Esophagus muscularis mucosa (tissue), 4 donors: ENCODE measurements around the gene CCBE1. TPM values are rescaled to one million over a fixed set of nuclear protein-coding genes. Genes with fewer than 3 reads are reported as not detected.

ENCODE experiments used
- DNase-seq: peaks from one replicate; pipeline ENCODE4 v3.0.0-alpha.2; 2017; ENCODE audit errors: extremely low spot score
- H3K27ac ChIP-seq, 4 donors: fragments of 200-600 bp; sonication (generic); replicated peaks in 1 of 4; 1 replicate in 3 of 4; 2 replicates in 1 of 4; pipeline ENCODE4 v1.5.1; 2016 to 2019; ENCODE audit warnings: mild to moderate bottlenecking in 1 of 4
- H3K27me3 ChIP-seq, 4 donors: fragments of 200-600 bp; sonication (generic); one replicate each; pipeline versions ENCODE4 v1.5.1 to v1.6.0; 2016 to 2019
- H3K36me3 ChIP-seq, 4 donors: fragments of 200-600 bp; sonication (generic); one replicate each; pipeline ENCODE4 v1.5.1; 2016 to 2019
- H3K4me1 ChIP-seq, 4 donors: fragments of 200-600 bp; sonication (generic); one replicate each; pipeline ENCODE4 v1.5.1; 2016 to 2019
- H3K4me3 ChIP-seq, 4 donors: fragments of 200-600 bp; sonication (generic); 1 replicate in 2 of 4; 2 replicates in 2 of 4; pipeline ENCODE4 v1.5.1; 2016 to 2019; ENCODE audit warnings: mild to moderate bottlenecking in 4 of 4, moderate library complexity in 1 of 4
- H3K9me3 ChIP-seq, 4 donors: fragments of 200-600 bp; sonication (generic); 1 replicate in 3 of 4; 2 replicates in 1 of 4; pipeline ENCODE4 v1.5.1; 2016 to 2019
- CTCF ChIP-seq, 3 experiments: fragments of 200-600 bp in 2 of 3; fragments of 450-650 bp in 1 of 3; sonication (generic) in 2 of 3; IDR thresholded peaks; one replicate each; pipeline ENCODE4 v1.5.1; 2017 to 2019; ENCODE audit warnings: antibody characterized with exemption in 3 of 3, mild to moderate bottlenecking in 2 of 3, moderate library complexity in 1 of 3
- EP300 ChIP-seq: sonication (generic); formaldehyde crosslinking; IDR thresholded peaks from one replicate; pipeline ENCODE4 v1.6.1; 2017; ENCODE audit warnings: antibody characterized with exemption
- POLR2A ChIP-seq: fragments of 450-650 bp; IDR thresholded peaks from one replicate; pipeline ENCODE4 v1.6.1; 2017; ENCODE audit warnings: antibody characterized with exemption, moderate library complexity, mild to moderate bottlenecking, low read depth
- POLR2AphosphoS5 ChIP-seq, 2 donors: sonication (generic); formaldehyde crosslinking; IDR thresholded peaks; one replicate each; pipeline ENCODE4 v1.6.1; 2017; ENCODE audit warnings: antibody characterized with exemption in 2 of 2
- WGBS: methylation state at CpG from one replicate; pipeline ENCODE4 v1.1.5; 2018; 5-methylcytosine and 5-hydroxymethylcytosine counted together
- intact Hi-C: fragments of 100-400 bp; cut with DNase I; formaldehyde crosslinking; loops from one replicate; pipeline ENCODE4 v1.15.1; 2023
- total RNA-seq, 4 donors: library from RNA; depleted of rRNA; stranded (reverse); fragments of >200 nt; gene quantifications; one replicate each; pipeline versions ENCODE4 v1.1.0 to v1.2.1, GENCODE V29; 2016

The CCBE1 gene
- total RNA-seq, 4 donors from 2014 or later, result 1.6 to 11.1 (median 2.7) TPM

- Histone ChIP-seq H3K9me3 (no peaks in the 10 kb centered on the region), H3K36me3 (no peaks in the 10 kb centered on the region), H3K27ac (no peak overlapping the region), H3K4me1 (peaks cover 0 to 38% (median 16%) of the 10 kb centered on the region in 4 donors), H3K4me3 (no peak overlapping the region), H3K27me3 (no peaks in the 10 kb centered on the region)
- no peak for DNase-seq
- 87% methylated on average over 7 of the region's 7 CpGs for WGBS
- no peak for TF ChIP-seq EP300
- no peak for TF ChIP-seq POLR2A
- intact Hi-C loops, result no loop called here
Observed at GRCh38 chr18:59658941-59659340, 38.3 kb downstream of the CCBE1 start.

GRCh38 chr18:59657012-59657411 is 40.2 kb downstream of the CCBE1 start:
- no peaks in the 10 kb centered on the region for H3K9me3 ChIP-seq
- H3K4me1 ChIP-seq, result peaks cover 0 to 51% (median 30%) of the 10 kb centered on the region in 4 donors
- WGBS, result 92% methylated on average over 5 of the region's 5 CpGs
- no peaks in the 10 kb centered on the region for H3K36me3 ChIP-seq
- TF ChIP-seq POLR2A (no peak), POLR2AphosphoS5 (IDR thresholded peaks at IDR 0.05) (no peak), EP300 (no peak), CTCF (IDR thresholded peaks at IDR 0.05) (no peak)
- H3K27me3 ChIP-seq, result no peaks in the 10 kb centered on the region
- H3K4me3 ChIP-seq, result no peak overlapping the region
- no peak for DNase-seq
- intact Hi-C loops, result no loop called here
- H3K27ac ChIP-seq, result no peak overlapping the region

- Histone ChIP-seq H3K27me3 (no peaks in the 10 kb centered on the region), H3K27ac (no peak overlapping the region), H3K4me1 (peaks cover 0 to 50% (median 30%) of the 10 kb centered on the region in 4 donors), H3K4me3 (no peak overlapping the region), H3K9me3 (no peaks in the 10 kb centered on the region), H3K36me3 (no peaks in the 10 kb centered on the region)
- WGBS, result 88% methylated on average over 6 of the region's 6 CpGs
- intact Hi-C loops, result no loop called here
- no peak for TF ChIP-seq CTCF (IDR thresholded peaks at IDR 0.05)
- TF ChIP-seq POLR2A, result no peak
- TF ChIP-seq EP300, result no peak
- no peak for TF ChIP-seq POLR2AphosphoS5 (IDR thresholded peaks at IDR 0.05)
- no peak for DNase-seq
Observed at GRCh38 chr18:59656373-59656887, 40.8 kb downstream of the CCBE1 start.

GRCh38 chr18:59655676-59656075 is 41.5 kb downstream of the CCBE1 start:
- DNase-seq, result no peak
- H3K4me3 ChIP-seq, result no peak overlapping the region
- H3K36me3 ChIP-seq, result no peaks in the 10 kb centered on the region
- intact Hi-C loops, result no loop called here
- peaks cover 0 to 43% (median 28%) of the 10 kb centered on the region in 4 donors for H3K4me1 ChIP-seq
- peak overlapping the region in 2 of 4 donors; percentile 45 to 63 for H3K27ac ChIP-seq
- H3K27me3 ChIP-seq, result no peaks in the 10 kb centered on the region
- no peaks in the 10 kb centered on the region for H3K9me3 ChIP-seq
- WGBS, result 53% methylated on average over 1 of the region's 2 CpGs
- TF ChIP-seq POLR2A (no peak), EP300 (no peak), CTCF (IDR thresholded peaks at IDR 0.05) (no peak), POLR2AphosphoS5 (IDR thresholded peaks at IDR 0.05) (no peak)

- TF ChIP-seq EP300 (no peak), POLR2AphosphoS5 (IDR thresholded peaks at IDR 0.05) (no peak), CTCF (IDR thresholded peaks at IDR 0.05) (no peak), POLR2A (no peak)
- WGBS, result 97% methylated on average over 5 of the region's 5 CpGs
- H3K27me3 ChIP-seq, result no peaks in the 10 kb centered on the region
- intact Hi-C loops, result no loop called here
- peaks cover 0 to 35% (median 27%) of the 10 kb centered on the region in 4 donors for H3K4me1 ChIP-seq
- no peaks in the 10 kb centered on the region for H3K36me3 ChIP-seq
- DNase-seq, result no peak
- no peak overlapping the region for H3K27ac ChIP-seq
- H3K4me3 ChIP-seq, result no peak overlapping the region
- no peaks in the 10 kb centered on the region for H3K9me3 ChIP-seq
Observed at GRCh38 chr18:59651071-59651470, 46.2 kb downstream of the CCBE1 start.
